Astrocyte (in vitro differentiated cells and primary cell): ENCODE data around the gene DRD4. TPM values are rescaled to one million over a fixed set of nuclear protein-coding genes. Genes with fewer than 3 reads are reported as not detected.

Source experiments
- DNase-seq: peaks from one replicate; pipeline ENCODE4 v3.0.0-alpha.2; 2010; ENCODE audit warnings: low read depth
- FAIRE-seq: peaks from 2 replicates; lab custom pipeline; 2011; peaks lifted over from hg19 to GRCh38; lab: Jason Lieb, UNC
- H2AFZ ChIP-seq: 2 replicates; pipeline ENCODE4 v1.6.0; 2012; ENCODE audit warnings: low read depth, low read length, inconsistent platforms
- H3K27ac ChIP-seq: 2 replicates; pipeline ENCODE4 v1.5.1; 2011; ENCODE audit warnings: low read depth, low read length, inconsistent platforms
- H3K27me3 ChIP-seq: 2 replicates; pipeline ENCODE4 v1.6.0; 2011; ENCODE audit warnings: low read length, inconsistent platforms; ENCODE audit not compliant: insufficient read depth
- H3K36me3 ChIP-seq: 2 replicates; pipeline ENCODE4 v1.5.1; 2011; ENCODE audit warnings: low read length, inconsistent platforms; ENCODE audit not compliant: insufficient read depth
- H3K4me1 ChIP-seq: 2 replicates; pipeline ENCODE4 v1.5.1; 2011; ENCODE audit warnings: low read length, inconsistent platforms; ENCODE audit not compliant: insufficient read depth
- H3K4me2 ChIP-seq: 2 replicates; pipeline ENCODE4 v1.6.0; 2012; ENCODE audit warnings: low read length, inconsistent platforms
- H3K4me3 ChIP-seq: 2 replicates; pipeline ENCODE4 v1.5.1; 2011; ENCODE audit warnings: low read depth, mild to moderate bottlenecking, low read length, inconsistent platforms; ENCODE audit not compliant: insufficient read depth
- H3K79me2 ChIP-seq: 2 replicates; pipeline ENCODE4 v1.6.0; 2012; ENCODE audit warnings: mild to moderate bottlenecking, low read length, inconsistent platforms; ENCODE audit not compliant: insufficient read depth
- H3K9ac ChIP-seq: 2 replicates; pipeline ENCODE4 v1.6.0; 2012; ENCODE audit warnings: mild to moderate bottlenecking, low read length, inconsistent platforms
- H3K9me3 ChIP-seq: 2 replicates; pipeline ENCODE4 v1.5.1; 2012; ENCODE audit warnings: low read depth, mild to moderate bottlenecking, low read length, inconsistent platforms; ENCODE audit not compliant: insufficient read depth
- H4K20me1 ChIP-seq: 2 replicates; pipeline ENCODE4 v1.6.0; 2012; ENCODE audit warnings: low read length, inconsistent platforms; ENCODE audit not compliant: insufficient read depth
- H3K27ac Mint-ChIP-seq: one replicate; pipeline ENCODE4 v1.8.0; 2021; ENCODE audit warnings: mild to moderate bottlenecking, mixed read lengths; ENCODE audit not compliant: unreplicated experiment
- H3K27me3 Mint-ChIP-seq: one replicate; pipeline ENCODE4 v1.8.0; 2021; ENCODE audit warnings: low read depth, mixed read lengths; ENCODE audit not compliant: unreplicated experiment
- H3K36me3 Mint-ChIP-seq: one replicate; pipeline ENCODE4 v1.8.0; 2021; ENCODE audit warnings: low read depth, mixed read lengths; ENCODE audit not compliant: unreplicated experiment
- H3K4me1 Mint-ChIP-seq: one replicate; pipeline ENCODE4 v1.8.0; 2021; ENCODE audit warnings: low read depth, mixed read lengths; ENCODE audit not compliant: unreplicated experiment
- H3K4me3 Mint-ChIP-seq: one replicate; pipeline ENCODE4 v1.8.0; 2021; ENCODE audit warnings: mild to moderate bottlenecking, moderate library complexity, mixed read lengths; ENCODE audit not compliant: unreplicated experiment
- H3K9me3 Mint-ChIP-seq: one replicate; pipeline ENCODE4 v1.8.0; 2021; ENCODE audit warnings: mild to moderate bottlenecking, mixed read lengths; ENCODE audit not compliant: unreplicated experiment
- CTCF ChIP-seq: IDR thresholded peaks from 2 replicates; pipeline ENCODE4 v1.5.1; 2011; ENCODE audit warnings: low read depth, mild to moderate bottlenecking, inconsistent platforms, low read length, moderate library complexity; ENCODE audit not compliant: insufficient read depth
- EZH2 ChIP-seq: IDR thresholded peaks from 2 replicates; pipeline ENCODE4 v1.6.1; 2012; ENCODE audit warnings: mild to moderate bottlenecking, low read length, inconsistent platforms; ENCODE audit not compliant: insufficient read depth
- total RNA-seq: library from RNA; stranded (reverse); gene quantifications from 2 replicates; pipeline ENCODE4 v1.2.1, GENCODE V29; 2021

DRD4 gene
- total RNA-seq, 1 donor from 2014 or later = 9.9 TPM

- Histone ChIP-seq H3K79me2 (peaks cover 37% of the 10 kb centered on the region), H3K27ac (no peak overlapping the region), H3K27me3 (no peaks in the 10 kb centered on the region), H3K4me2 (no peak overlapping the region), H3K4me1 (no peaks in the 10 kb centered on the region), H3K9me3 (no peaks in the 10 kb centered on the region), H3K9ac (no peak overlapping the region), H2AFZ (no peak overlapping the region), H4K20me1 (peaks cover 63% of the 10 kb centered on the region), H3K36me3 (peaks cover 29% of the 10 kb centered on the region), H3K4me3 (no peak overlapping the region)
- Mint-ChIP-seq H3K9me3 (no peaks in the 10 kb centered on the region), H3K4me3 (no peak overlapping the region), H3K36me3 (peaks cover 20% of the 10 kb centered on the region), H3K4me1 (no peaks in the 10 kb centered on the region), H3K27ac (peak overlapping the region; percentile 6), H3K27me3 (no peaks in the 10 kb centered on the region)
- no peak for FAIRE-seq
- DNase-seq = no peak
- TF ChIP-seq CTCF (no peak), EZH2 (no peak)
Measured at GRCh38 chr11:598005-598680, 38.9 kb upstream of the DRD4 start.

- Histone ChIP-seq H3K27me3 (no peaks in the 10 kb centered on the region), H3K9ac (no peak overlapping the region), H3K79me2 (peaks cover 20% of the 10 kb centered on the region), H3K27ac (no peak overlapping the region), H3K4me1 (peaks cover 4% of the 10 kb centered on the region), H3K4me3 (no peak overlapping the region), H2AFZ (no peak overlapping the region), H3K9me3 (no peaks in the 10 kb centered on the region), H4K20me1 (peaks cover 58% of the 10 kb centered on the region), H3K36me3 (peaks cover 43% of the 10 kb centered on the region), H3K4me2 (no peak overlapping the region)
- DNase-seq = no peak
- no peaks in the 10 kb centered on the region for H3K9me3 Mint-ChIP-seq
- TF ChIP-seq EZH2 (no peak), CTCF (no peak)
- no peak overlapping the region for H3K27ac Mint-ChIP-seq
- no peak overlapping the region for H3K4me3 Mint-ChIP-seq
- peaks cover 12% of the 10 kb centered on the region for H3K36me3 Mint-ChIP-seq
- no peak for FAIRE-seq
- no peaks in the 10 kb centered on the region for H3K27me3 Mint-ChIP-seq
- H3K4me1 Mint-ChIP-seq = no peaks in the 10 kb centered on the region
Measured at GRCh38 chr11:601573-602245, 35.4 kb upstream of the DRD4 start.

- no peak overlapping the region for H3K4me3 ChIP-seq
- no peak overlapping the region for H3K4me2 ChIP-seq
- TF ChIP-seq CTCF = no peak
- TF ChIP-seq EZH2 = no peak
- Mint-ChIP-seq H3K27me3 (no peaks in the 10 kb centered on the region), H3K9me3 (no peaks in the 10 kb centered on the region), H3K27ac (no peak overlapping the region), H3K4me1 (no peaks in the 10 kb centered on the region), H3K4me3 (no peak overlapping the region), H3K36me3 (peaks cover 10% of the 10 kb centered on the region)
- no peaks in the 10 kb centered on the region for H3K9me3 ChIP-seq
- no peak overlapping the region for H2AFZ ChIP-seq
- H3K36me3 ChIP-seq = peaks cover 45% of the 10 kb centered on the region
- H4K20me1 ChIP-seq = peaks cover 56% of the 10 kb centered on the region
- DNase-seq (no peak), FAIRE-seq (no peak)
- H3K4me1 ChIP-seq = peaks cover 4% of the 10 kb centered on the region
- H3K9ac ChIP-seq = no peak overlapping the region
- no peak overlapping the region for H3K27ac ChIP-seq
- no peaks in the 10 kb centered on the region for H3K27me3 ChIP-seq
- H3K79me2 ChIP-seq = peaks cover 22% of the 10 kb centered on the region
Measured at GRCh38 chr11:603154-603553, 33.9 kb upstream of the DRD4 start.
